Effector memory CD4-positive, alpha-beta T cell (primary cell): ENCODE measurements around the gene EOMES.

Source experiments
- DNase-seq, 3 donors: peaks; one replicate each; pipeline ENCODE4 v3.0.0-alpha.2; 2020
- H3K27ac ChIP-seq: 2 replicates; pipeline ENCODE4 v1.7.0; 2013; ENCODE audit warnings: mild to moderate bottlenecking, low read length, moderate library complexity; ENCODE audit not compliant: insufficient read depth, poor library complexity, severe bottlenecking
- H3K27me3 ChIP-seq: replicated peaks from 2 replicates; pipeline ENCODE4 v1.7.0; 2013; ENCODE audit warnings: mild to moderate bottlenecking, low read length; ENCODE audit not compliant: insufficient read depth, control insufficient read depth, poor library complexity, severe bottlenecking
- H3K36me3 ChIP-seq: 2 replicates; pipeline ENCODE4 v1.7.0; 2013; ENCODE audit warnings: mild to moderate bottlenecking, low read length, moderate library complexity; ENCODE audit not compliant: control insufficient read depth, insufficient read depth
- H3K4me1 ChIP-seq: 2 replicates; pipeline ENCODE4 v1.7.0; 2013; ENCODE audit warnings: low read length, mild to moderate bottlenecking; ENCODE audit not compliant: control insufficient read depth, insufficient read depth, poor library complexity, severe bottlenecking
- H3K4me3 ChIP-seq: 2 replicates; pipeline ENCODE4 v1.7.0; 2013; ENCODE audit warnings: low read length, low read depth, mild to moderate bottlenecking; ENCODE audit not compliant: insufficient read depth, poor library complexity, severe bottlenecking
- H3K9me3 ChIP-seq: 2 replicates; pipeline ENCODE4 v1.7.0; 2013; ENCODE audit warnings: mild to moderate bottlenecking, low read length, moderate library complexity; ENCODE audit not compliant: control insufficient read depth

EOMES gene

GRCh38 chr3:27730774-27731659 is 8.9 kb upstream of the EOMES start:
- peaks cover 47% of the 10 kb centered on the region for H3K27me3 ChIP-seq

GRCh38 chr3:27729748-27730611 is 7.9 kb upstream of the EOMES start:
- peaks cover 29% of the 10 kb centered on the region for H3K4me1 ChIP-seq
- no peak for DNase-seq
- H3K27ac ChIP-seq = no peak overlapping the region
- H3K36me3 ChIP-seq = no peaks in the 10 kb centered on the region
- no peak overlapping the region for H3K4me3 ChIP-seq
- peaks cover 57% of the 10 kb centered on the region for H3K27me3 ChIP-seq
- H3K9me3 ChIP-seq = no peaks in the 10 kb centered on the region

More at GRCh38 chr3:27730774-27731659, 8.9 kb upstream of the EOMES start:
- no peak overlapping the region for H3K4me3 ChIP-seq
- H3K36me3 ChIP-seq = no peaks in the 10 kb centered on the region
- no peaks in the 10 kb centered on the region for H3K9me3 ChIP-seq
- H3K27ac ChIP-seq = no peak overlapping the region
- no peak for DNase-seq
- peaks cover 29% of the 10 kb centered on the region for H3K4me1 ChIP-seq

GRCh38 chr3:27729325-27729724 is 7.2 kb upstream of the EOMES start:
- Histone ChIP-seq H3K27ac (no peak overlapping the region), H3K4me1 (peaks cover 33% of the 10 kb centered on the region), H3K36me3 (no peaks in the 10 kb centered on the region), H3K4me3 (no peak overlapping the region), H3K9me3 (no peaks in the 10 kb centered on the region), H3K27me3 (peaks cover 63% of the 10 kb centered on the region)
- no peak for DNase-seq

GRCh38 chr3:27728195-27729087 is 6.3 kb upstream of the EOMES start:
- Histone ChIP-seq H3K4me3 (peak overlapping the region; percentile 23), H3K27me3 (peaks cover 71% of the 10 kb centered on the region), H3K27ac (no peak overlapping the region), H3K4me1 (peaks cover 40% of the 10 kb centered on the region), H3K36me3 (no peaks in the 10 kb centered on the region), H3K9me3 (no peaks in the 10 kb centered on the region)
- no peak for DNase-seq

- Histone ChIP-seq H3K4me1 (peaks cover 57% of the 10 kb centered on the region), H3K9me3 (no peaks in the 10 kb centered on the region), H3K4me3 (no peak overlapping the region), H3K36me3 (no peaks in the 10 kb centered on the region), H3K27me3 (peaks cover 83% of the 10 kb centered on the region), H3K27ac (no peak overlapping the region)
- DNase-seq = no peak
Observed at GRCh38 chr3:27726240-27726639, 4.1 kb upstream of the EOMES start.

GRCh38 chr3:27724459-27725197 is 2.5 kb upstream of the EOMES start:
- Histone ChIP-seq H3K9me3 (no peaks in the 10 kb centered on the region), H3K4me1 (peaks cover 49% of the 10 kb centered on the region), H3K27me3 (peaks cover 77% of the 10 kb centered on the region), H3K4me3 (no peak overlapping the region), H3K36me3 (no peaks in the 10 kb centered on the region), H3K27ac (no peak overlapping the region)
- DNase-seq = no peak

- Histone ChIP-seq H3K4me1 (peaks cover 43% of the 10 kb centered on the region), H3K36me3 (no peaks in the 10 kb centered on the region), H3K9me3 (no peaks in the 10 kb centered on the region), H3K27ac (no peak overlapping the region), H3K4me3 (peak overlapping the region; percentile 76), H3K27me3 (peaks cover 70% of the 10 kb centered on the region)
- no peak for DNase-seq
Observed at GRCh38 chr3:27723815-27724458, 1.8 kb upstream of the EOMES start.

- H3K9me3 ChIP-seq = no peaks in the 10 kb centered on the region
- peak overlapping the region; percentile 76 for H3K4me3 ChIP-seq
- no peaks in the 10 kb centered on the region for H3K36me3 ChIP-seq
- H3K27ac ChIP-seq = no peak overlapping the region
- DNase-seq = no peak
- H3K4me1 ChIP-seq = peaks cover 37% of the 10 kb centered on the region
- H3K27me3 ChIP-seq = peaks cover 65% of the 10 kb centered on the region
Observed at GRCh38 chr3:27723456-27723814, 1.3 kb upstream of the EOMES start.

GRCh38 chr3:27723001-27723445 is 900 bp upstream of the EOMES start:
- Histone ChIP-seq H3K27ac (no peak overlapping the region), H3K4me3 (peak overlapping the region; percentile 76), H3K4me1 (peaks cover 35% of the 10 kb centered on the region), H3K36me3 (no peaks in the 10 kb centered on the region), H3K27me3 (peaks cover 61% of the 10 kb centered on the region), H3K9me3 (no peaks in the 10 kb centered on the region)
- no peak for DNase-seq
